ENCODE data around the gene LCLAT1. TPM values are rescaled to one million over a fixed set of nuclear protein-coding genes. Genes with fewer than 3 reads are reported as not detected.

The LCLAT1 gene
- polyA plus RNA-seq, 2 of the 4 experiments (the other 2 are of a cell fraction), result 19.5 to 71.0 TPM

DNA sequence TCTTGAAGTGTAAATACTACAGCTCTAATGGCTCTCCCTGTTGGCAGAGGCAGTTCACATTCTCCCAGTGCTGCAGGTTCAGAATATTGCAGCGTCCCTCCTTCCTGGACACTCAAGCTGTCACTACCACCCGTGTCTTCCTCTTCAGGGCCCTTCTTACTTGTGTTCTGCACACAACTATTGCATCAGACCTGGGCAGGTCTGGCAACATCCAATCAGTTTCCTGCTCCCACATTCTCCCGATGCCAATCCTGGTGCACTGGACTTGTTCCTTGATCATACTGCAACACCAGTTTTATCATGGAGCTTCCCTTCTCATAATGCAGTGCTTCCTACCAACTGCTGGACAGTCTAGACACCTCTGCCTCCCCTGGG, 198.7 kb downstream of the LCLAT1 start (continued):
- TF ChIP-seq FOSL2 (IDR thresholded peaks at IDR 0.05), result no peak
- no peak for TF ChIP-seq FOSL2 (CRISPR knock-in tag; IDR thresholded peaks at IDR 0.05)

DNA sequence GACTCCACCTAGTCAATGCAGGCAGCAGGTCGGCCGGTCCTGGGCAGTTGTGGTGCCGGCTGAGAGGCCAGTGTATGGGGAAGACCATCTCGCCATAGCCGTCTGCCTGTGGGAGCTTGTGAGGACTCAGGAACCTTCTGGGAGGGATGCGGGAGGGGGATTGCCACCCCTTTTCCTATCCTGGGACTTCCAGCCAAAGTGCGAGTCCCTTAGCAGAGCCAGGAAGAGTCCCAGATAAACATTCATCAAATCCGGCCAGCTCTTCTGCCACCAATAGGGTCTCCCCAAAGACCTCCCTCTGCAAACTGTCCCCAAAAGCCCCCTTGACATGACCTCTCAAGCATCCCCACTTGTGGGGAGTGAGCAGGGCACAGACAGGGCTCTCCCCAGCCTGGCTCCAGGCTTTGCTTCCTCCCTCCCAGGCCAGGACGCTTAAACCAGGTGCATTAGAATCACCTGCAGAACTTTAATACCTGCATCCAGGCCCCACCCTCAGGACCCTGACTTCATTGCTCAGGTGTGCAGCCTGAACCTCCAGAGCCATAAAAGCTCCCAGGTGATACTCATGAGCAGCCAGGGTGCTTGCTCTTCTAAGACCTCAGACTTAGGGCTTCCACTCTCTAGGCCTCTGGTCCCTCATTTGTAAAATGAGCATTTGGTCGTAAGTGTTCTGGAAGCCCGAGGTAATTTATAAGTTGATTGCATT, 200.9 kb downstream of the LCLAT1 start:
- no peak for DNase-seq (ENCODE audit: low read depth in 1 of 2, low spot score in 1 of 2)
- POLR2A ChIA-PET, result interaction anchor here (0.5 kb wide), 1 partner anchor 417 kb away, joined by 5 read pairs; the partner anchor contains the start of gene LBH
- no peak for FAIRE-seq

DNA sequence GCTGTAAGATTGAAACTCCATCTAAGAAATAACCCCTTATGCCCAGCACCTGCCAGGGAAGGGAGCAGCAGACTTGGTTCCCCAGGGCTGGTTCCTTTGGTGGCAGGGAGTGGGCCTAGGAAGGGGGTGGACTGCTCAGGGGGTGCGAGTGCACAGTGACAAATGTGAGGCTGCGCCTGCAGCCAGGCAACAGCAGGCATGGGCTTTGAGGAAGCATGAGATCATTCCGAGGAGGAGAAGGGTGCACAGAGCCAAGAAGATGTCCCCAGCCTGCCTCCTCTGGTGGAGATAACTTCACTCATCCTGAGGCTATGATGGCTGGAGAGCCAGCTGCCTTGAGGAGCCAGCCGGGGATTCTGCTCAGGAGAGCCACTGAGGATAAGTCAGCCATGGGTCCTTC, 202.2 kb downstream of the LCLAT1 start:
- no peak overlapping the region for H3K27ac ChIP-seq
- no peak overlapping the region for H3K4me3 ChIP-seq
- FAIRE-seq (no peak), ATAC-seq (peak in 1 of 2 experiments; percentile 22; a peak in 2 of 6 replicates), DNase-seq (ENCODE audit: low read depth in 1 of 2, low spot score in 1 of 2) (no peak)
- POLR2A ChIA-PET, result interaction anchor here (1.0 kb wide), 1 partner anchor 417 kb away, joined by 3 read pairs; no protein-coding TSS in a partner anchor
- CTCF ChIA-PET, result interaction anchor here (0.5 to 1.8 kb wide), 2 partner anchors 27 to 807 kb away, joined by 3 to 5 read pairs; no protein-coding TSS in a partner anchor
- TF ChIP-seq MYC (IDR thresholded peaks at IDR 0.05; ENCODE audit: borderline replicate concordance, low read length), result no peak
- no peak for TF ChIP-seq EHF (CRISPR knock-in tag; IDR thresholded peaks at IDR 0.05)
- TF ChIP-seq POLR2A (IDR thresholded peaks at IDR 0.05; ENCODE audit: low read length), result no peak
- no peak for TF ChIP-seq FOSL2 (IDR thresholded peaks at IDR 0.05)
- no peak for TF ChIP-seq FOSL2 (CRISPR knock-in tag; IDR thresholded peaks at IDR 0.05)
- no peak for TF ChIP-seq RAD21 (conservative IDR thresholded peaks at IDR 0.05 in 1 of 2, IDR thresholded peaks at IDR 0.05 in 1 of 2)
- no peak for TF ChIP-seq KDM1A (IDR thresholded peaks at IDR 0.05; ENCODE audit: low read depth)
- TF ChIP-seq MAFK (IDR thresholded peaks at IDR 0.05; ENCODE audit: partially characterized antibody), result no peak
- TF ChIP-seq CBX2 (IDR thresholded peaks at IDR 0.05; ENCODE audit: borderline replicate concordance, low read depth), result no peak
- TF ChIP-seq MAZ (IDR thresholded peaks at IDR 0.05; ENCODE audit: borderline replicate concordance, low read depth, low read length), result no peak
- TF ChIP-seq JUN (IDR thresholded peaks at IDR 0.05), result no peak
- H3K4me1 ChIP-seq, result no peaks in the 10 kb centered on the region; the same call in 2 of the 3 replicates
- 72% methylated on average over 4 of the region's 4 CpGs for WGBS (ENCODE audit: missing lambda C conversion rate)
- no peaks in the 10 kb centered on the region for H3K9me3 ChIP-seq
- no peak overlapping the region for H3K4me2 ChIP-seq

More for the DNA sequence above, 200.9 kb downstream of the LCLAT1 start:
- Histone ChIP-seq H3K9me3 (no peaks in the 10 kb centered on the region), H3K4me1 (no peaks in the 10 kb centered on the region; the same call in 2 of the 3 replicates), H3K4me3 (no peak overlapping the region), H3K27ac (no peak overlapping the region), H3K4me2 (no peak overlapping the region)
- no peak; a peak in 1 of 6 replicates for ATAC-seq
- 90% methylated on average over 11 of the region's 11 CpGs for WGBS (ENCODE audit: missing lambda C conversion rate)
- CTCF ChIA-PET, result interaction anchor here (0.7 to 1.5 kb wide), 5 partner anchors 13 to 483 kb away, joined by 3 to 5 read pairs (median 4); no protein-coding TSS in a partner anchor
- TF ChIP-seq SREBF2 (IDR thresholded peaks at IDR 0.05) (no peak), JUNB (IDR thresholded peaks at IDR 0.05) (no peak), GATA3 (IDR thresholded peaks at IDR 0.05; ENCODE audit: borderline replicate concordance) (no peak), NPAS2 (CRISPR knock-in tag; IDR thresholded peaks at IDR 0.05; ENCODE audit: borderline replicate concordance) (no peak), EHMT2 (IDR thresholded peaks at IDR 0.05; ENCODE audit: low read depth) (no peak), MAZ (IDR thresholded peaks at IDR 0.05; ENCODE audit: borderline replicate concordance, low read depth, low read length) (no peak)
- TF ChIP-seq, protein P1, sequence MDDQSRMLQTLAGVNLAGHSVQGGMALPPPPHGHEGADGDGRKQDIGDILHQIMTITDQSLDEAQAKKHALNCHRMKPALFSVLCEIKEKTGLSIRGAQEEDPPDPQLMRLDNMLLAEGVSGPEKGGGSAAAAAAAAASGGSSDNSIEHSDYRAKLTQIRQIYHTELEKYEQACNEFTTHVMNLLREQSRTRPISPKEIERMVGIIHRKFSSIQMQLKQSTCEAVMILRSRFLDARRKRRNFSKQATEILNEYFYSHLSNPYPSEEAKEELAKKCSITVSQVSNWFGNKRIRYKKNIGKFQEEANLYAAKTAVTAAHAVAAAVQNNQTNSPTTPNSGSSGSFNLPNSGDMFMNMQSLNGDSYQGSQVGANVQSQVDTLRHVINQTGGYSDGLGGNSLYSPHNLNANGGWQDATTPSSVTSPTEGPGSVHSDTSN (IDR thresholded peaks at IDR 0.05), result no peak
- TF ChIP-seq, protein P2, sequence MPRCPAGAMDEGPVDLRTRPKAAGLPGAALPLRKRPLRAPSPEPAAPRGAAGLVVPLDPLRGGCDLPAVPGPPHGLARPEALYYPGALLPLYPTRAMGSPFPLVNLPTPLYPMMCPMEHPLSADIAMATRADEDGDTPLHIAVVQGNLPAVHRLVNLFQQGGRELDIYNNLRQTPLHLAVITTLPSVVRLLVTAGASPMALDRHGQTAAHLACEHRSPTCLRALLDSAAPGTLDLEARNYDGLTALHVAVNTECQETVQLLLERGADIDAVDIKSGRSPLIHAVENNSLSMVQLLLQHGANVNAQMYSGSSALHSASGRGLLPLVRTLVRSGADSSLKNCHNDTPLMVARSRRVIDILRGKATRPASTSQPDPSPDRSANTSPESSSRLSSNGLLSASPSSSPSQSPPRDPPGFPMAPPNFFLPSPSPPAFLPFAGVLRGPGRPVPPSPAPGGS (IDR thresholded peaks at IDR 0.05), result no peak

DNA sequence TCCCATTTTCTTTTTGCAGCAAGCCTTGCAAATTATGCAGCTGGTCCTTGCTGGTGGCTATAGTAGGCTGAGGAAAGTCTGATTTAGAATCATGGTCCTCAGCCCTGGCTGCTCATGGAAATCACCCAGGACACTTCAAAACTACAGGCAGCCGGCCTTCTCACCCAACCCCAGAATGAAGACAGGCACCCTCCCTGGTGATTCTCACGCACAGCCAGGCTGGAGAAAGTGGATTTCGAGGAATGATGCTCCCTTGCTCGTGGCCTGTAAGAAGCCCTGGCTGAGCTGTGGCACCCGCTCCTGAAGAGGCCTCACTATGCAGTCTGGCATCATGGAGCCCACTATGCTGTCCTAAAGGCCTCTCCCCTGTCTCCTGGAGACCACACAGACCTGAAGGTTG, 202.8 kb downstream of the LCLAT1 start:
- H3K9me3 ChIP-seq, result no peaks in the 10 kb centered on the region
- no peak overlapping the region for H3K4me2 ChIP-seq
- no peak overlapping the region for H3K4me3 ChIP-seq
- 70% methylated on average over 4 of the region's 5 CpGs for WGBS (ENCODE audit: missing lambda C conversion rate)
- DNase-seq (ENCODE audit: low read depth in 1 of 2, low spot score in 1 of 2) (no peak), ATAC-seq (peak in 1 of 2 experiments; percentile 14; a peak in 1 of 6 replicates), FAIRE-seq (no peak)
- H3K27ac ChIP-seq, result no peak overlapping the region
- TF ChIP-seq HOXB5 (CRISPR knock-in tag; IDR thresholded peaks at IDR 0.05) (no peak), ZC3H11A (IDR thresholded peaks at IDR 0.05) (no peak), NR3C1 (IDR thresholded peaks at IDR 0.05) (no peak), KDM1A (IDR thresholded peaks at IDR 0.05; ENCODE audit: low read depth) (no peak), RFX5 (IDR thresholded peaks at IDR 0.05) (no peak), FOXS1 (CRISPR knock-in tag; IDR thresholded peaks at IDR 0.05) (no peak), HOXA7 (CRISPR knock-in tag; IDR thresholded peaks at IDR 0.05) (no peak), ESRRA (IDR thresholded peaks at IDR 0.05; ENCODE audit: borderline replicate concordance, low read length) (no peak)
- TF ChIP-seq, protein P3, sequence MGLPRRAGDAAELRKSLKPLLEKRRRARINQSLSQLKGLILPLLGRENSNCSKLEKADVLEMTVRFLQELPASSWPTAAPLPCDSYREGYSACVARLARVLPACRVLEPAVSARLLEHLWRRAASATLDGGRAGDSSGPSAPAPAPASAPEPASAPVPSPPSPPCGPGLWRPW (IDR thresholded peaks at IDR 0.05), result no peak
- no peaks in the 10 kb centered on the region; the same call in 2 of the 3 replicates for H3K4me1 ChIP-seq
- POLR2A ChIA-PET, result interaction anchor here (1.0 kb wide), 1 partner anchor 418 kb away, joined by 3 read pairs; no protein-coding TSS in a partner anchor
- CTCF ChIA-PET, result interaction anchor here (0.5 to 1.8 kb wide), 2 partner anchors 28 to 808 kb away, joined by 3 to 5 read pairs; no protein-coding TSS in a partner anchor
